Liver (tissue), 3 donors: ENCODE results near the gene UGT1A7.

Experiments used
- CTCF ChIP-seq: fragments of 150-350 bp; IDR thresholded peaks from 2 replicates; pipeline ENCODE4 v1.5.1; 2017; ENCODE audit warnings: improper control_type of control experiment, low read depth, low read length; ENCODE audit not compliant: missing input control
- EGR1 ChIP-seq, 2 donors: IDR thresholded peaks; 2 replicates each; pipeline ENCODE4 v1.6.1; 2016 to 2018; ENCODE audit warnings: antibody characterized with exemption in 2 of 2, low read depth in 2 of 2
- FOXA1 ChIP-seq: IDR thresholded peaks from 2 replicates; pipeline ENCODE4 v1.6.1; 2016; ENCODE audit warnings: antibody characterized with exemption
- GABPA ChIP-seq, 2 donors: IDR thresholded peaks in 1 of 2; conservative IDR thresholded peaks in 1 of 2; 2 replicates each; pipeline ENCODE4 v1.6.1; 2016; ENCODE audit warnings: antibody characterized with exemption in 2 of 2, mild to moderate bottlenecking in 1 of 2, moderate library complexity in 1 of 2
- MAX ChIP-seq: IDR thresholded peaks from 2 replicates; pipeline ENCODE4 v1.6.1; 2016; ENCODE audit warnings: antibody characterized with exemption
- RAD21 ChIP-seq, 2 donors: IDR thresholded peaks; 2 replicates each; pipeline ENCODE4 v1.6.1; 2016; ENCODE audit warnings: antibody characterized with exemption in 2 of 2, mild to moderate bottlenecking in 2 of 2
- REST ChIP-seq: IDR thresholded peaks from 2 replicates; pipeline ENCODE4 v1.6.1; 2016; ENCODE audit warnings: antibody characterized with exemption, mild to moderate bottlenecking
- TAF1 ChIP-seq: conservative IDR thresholded peaks from 2 replicates; pipeline ENCODE4 v1.6.1; 2016; ENCODE audit warnings: antibody characterized with exemption, mild to moderate bottlenecking
- YY1 ChIP-seq: IDR thresholded peaks from 2 replicates; pipeline ENCODE4 v1.6.1; 2016; ENCODE audit warnings: antibody characterized with exemption, mild to moderate bottlenecking
- ZBTB33 ChIP-seq: IDR thresholded peaks from 2 replicates; pipeline ENCODE4 v1.6.1; 2016; ENCODE audit warnings: antibody characterized with exemption
- donor health status: healthy.
- donor health status: healthy.

GRCh38 chr2:233764264-233764663 lies 82.6 kb downstream of the UGT1A7 start:
- TF ChIP-seq CTCF (no peak), RAD21 (IDR thresholded peaks at IDR 0.05) (peak; percentile 58 to 66), MAX (peak; percentile 82), GABPA (IDR thresholded peaks at IDR 0.05 in 1 of 2, conservative IDR thresholded peaks at IDR 0.05 in 1 of 2) (peak in 1 of 2 donors; percentile 57), REST (peak; percentile 63), EGR1 (IDR thresholded peaks at IDR 0.05; ENCODE audit: low read depth in 2 of 2) (peak; percentile 94 to 96), TAF1 (peak; percentile 76), YY1 (peak; percentile 67), ZBTB33 (peak; percentile 80), FOXA1 (peak; percentile 82)
